Activated T-helper 1 cell treated with anti-CD3 and anti-CD28 coated beads, Interleukin-12 subunit alpha, Interleukin-12 subunit beta, Interleukin-2, Interleukin-4 antibody, amounts not matched to agents 30 ng/mL and 10 ng/mL and 1 ng/mL, durations not matched to agents 14 hours and 24 hours and 36 hours (primary cell): ENCODE measurements around the gene SMYD3. TPM values are rescaled to one million over a fixed set of nuclear protein-coding genes. Genes with fewer than 3 reads are reported as not detected.

Source experiments
- DNase-seq: peaks from one replicate; pipeline ENCODE4 v3.0.0; 2021; ENCODE audit warnings: low spot score
- H3K27ac Mint-ChIP-seq: one replicate; pipeline ENCODE4 v1.8.0; 2021; ENCODE audit warnings: mild to moderate bottlenecking, mixed read lengths
- H3K27me3 Mint-ChIP-seq: one replicate; pipeline ENCODE4 v1.8.0; 2022; ENCODE audit warnings: mild to moderate bottlenecking, moderate library complexity, mixed read lengths; ENCODE audit not compliant: insufficient read depth
- H3K36me3 Mint-ChIP-seq: one replicate; pipeline ENCODE4 v1.8.0; 2021; ENCODE audit warnings: low read depth, mixed read lengths
- H3K4me1 Mint-ChIP-seq: one replicate; pipeline ENCODE4 v1.8.0; 2021; ENCODE audit warnings: low read depth, mixed read lengths
- H3K4me3 Mint-ChIP-seq: one replicate; pipeline ENCODE4 v1.8.0; 2021; ENCODE audit warnings: mild to moderate bottlenecking, moderate library complexity, mixed read lengths
- H3K9me3 Mint-ChIP-seq: one replicate; pipeline ENCODE4 v1.8.0; 2021; ENCODE audit warnings: mixed read lengths
- intact Hi-C: fragments of 100-400 bp; cut with micrococcal nuclease; formaldehyde crosslinking; loops from one replicate; pipeline ENCODE4 v1.15.1; 2024
- total RNA-seq: library from RNA; stranded (reverse); gene quantifications from 2 replicates; pipeline ENCODE4 v1.2.3, GENCODE V29; 2022

Gene SMYD3
- total RNA-seq, 1 donor from 2014 or later, result 21.7 TPM

GRCh38 chr1:245701631-245702030 lies 805.4 kb downstream of the SMYD3 start:
- Mint-ChIP-seq H3K4me1 (no peaks in the 10 kb centered on the region), H3K27ac (no peak overlapping the region), H3K36me3 (no peaks in the 10 kb centered on the region), H3K27me3 (no peaks in the 10 kb centered on the region), H3K9me3 (no peaks in the 10 kb centered on the region), H3K4me3 (no peak overlapping the region)
- no peak for DNase-seq
- intact Hi-C loops, result no loop called here

DNA sequence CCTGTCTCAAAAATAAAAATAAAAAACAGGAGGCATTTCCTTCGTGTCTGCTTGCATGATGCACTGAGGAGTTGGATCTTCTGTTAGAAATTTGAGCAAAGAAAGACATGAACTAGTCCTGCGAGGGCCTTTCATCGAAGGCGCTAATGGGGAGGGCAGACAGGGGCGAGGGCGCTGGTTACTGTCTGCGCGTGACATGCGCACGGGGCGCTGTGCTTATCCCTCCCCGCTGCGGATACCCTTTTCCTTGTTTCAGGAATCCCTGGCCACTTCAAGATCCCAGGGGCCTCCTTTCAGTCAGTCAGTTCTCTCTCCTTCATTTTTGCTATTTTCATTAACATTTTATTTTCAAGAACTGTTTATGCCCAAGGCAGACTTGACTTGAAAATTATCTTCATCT lies 806.4 kb downstream of the SMYD3 start:
- intact Hi-C loops, result no loop called here
- H3K4me1 Mint-ChIP-seq, result no peaks in the 10 kb centered on the region
- no peaks in the 10 kb centered on the region for H3K27me3 Mint-ChIP-seq
- DNase-seq, result no peak
- H3K9me3 Mint-ChIP-seq, result no peaks in the 10 kb centered on the region
- H3K36me3 Mint-ChIP-seq, result no peaks in the 10 kb centered on the region
- H3K27ac Mint-ChIP-seq, result no peak overlapping the region
- H3K4me3 Mint-ChIP-seq, result no peak overlapping the region

Other genes with a start within 250 kb of the SMYD3 start
- gene TFB2M, start 59.0 kb upstream of the SMYD3 start, total RNA-seq, result 24.8 and 30.9 TPM in 2 replicates
- 27.0 and 30.8 TPM in 2 replicates for gene CNST, start 59.2 kb upstream of the SMYD3 start, total RNA-seq
- 23.5 and 24.3 TPM in 2 replicates for gene SCCPDH, start 217.1 kb upstream of the SMYD3 start, total RNA-seq